Measurements from ENCODE around the gene LPA. TPM values are rescaled to one million over a fixed set of nuclear protein-coding genes. Genes with fewer than 3 reads are reported as not detected.
"Not testable (repeated sequence)": the region's sequence is repeated elsewhere in the genome, so short reads cannot be mapped to it uniquely, and the experiment has no call there.

The LPA gene
- total and polyA plus RNA-seq, 9 donors = 0.06 to 0.10 (median 0.08) TPM; not detected in 5

GRCh38 chr6:160578515-160578914 is 85.6 kb downstream of the LPA start:
- H3K4me3 ChIP-seq (ENCODE audit: low read length); DNase-seq; H3K36me3 ChIP-seq (ENCODE audit: control insufficient read depth, insufficient read depth, low read length); H3K27ac ChIP-seq (ENCODE audit: low read length); H3K9me3 ChIP-seq (replicated peaks; ENCODE audit: control insufficient read depth, low read depth, low read length); H3K4me1 ChIP-seq (ENCODE audit: control insufficient read depth, insufficient read depth, low read length); H3K27me3 ChIP-seq (ENCODE audit: control insufficient read depth, insufficient read depth, low read length): not testable (repeated sequence)
- WGBS (ENCODE audit: insufficient coverage) = 0% methylated on average over 1 of the region's 5 CpGs

- no peaks in the 10 kb centered on the region for H3K4me1 ChIP-seq (ENCODE audit: control insufficient read depth, insufficient read depth, low read length)
- 59% methylated on average over 2 of the region's 4 CpGs for WGBS (ENCODE audit: insufficient coverage)
Measured at GRCh38 chr6:160573943-160574342, 90.1 kb downstream of the LPA start.

GRCh38 chr6:160571201-160571600 is 92.9 kb downstream of the LPA start:
- not testable (repeated sequence) for DNase-seq; H3K4me3 ChIP-seq (ENCODE audit: low read length); H3K4me1 ChIP-seq (ENCODE audit: control insufficient read depth, insufficient read depth, low read length); H3K9me3 ChIP-seq (replicated peaks; ENCODE audit: control insufficient read depth, low read depth, low read length); H3K27ac ChIP-seq (ENCODE audit: low read length); H3K36me3 ChIP-seq (ENCODE audit: control insufficient read depth, insufficient read depth, low read length); H3K27me3 ChIP-seq (ENCODE audit: control insufficient read depth, insufficient read depth, low read length)

More at GRCh38 chr6:160573943-160574342, 90.1 kb downstream of the LPA start:
- DNase-seq = no peak
- Histone ChIP-seq H3K27me3 (ENCODE audit: control insufficient read depth, insufficient read depth, low read length) (no peaks in the 10 kb centered on the region), H3K9me3 (replicated peaks; ENCODE audit: control insufficient read depth, low read depth, low read length) (peaks cover 3% of the 10 kb centered on the region), H3K36me3 (ENCODE audit: control insufficient read depth, insufficient read depth, low read length) (no peaks in the 10 kb centered on the region), H3K27ac (ENCODE audit: low read length) (no peak overlapping the region), H3K4me3 (ENCODE audit: low read length) (no peak overlapping the region)

- Histone ChIP-seq H3K9me3 (replicated peaks; ENCODE audit: control insufficient read depth, low read depth, low read length) (no peaks in the 10 kb centered on the region), H3K27ac (ENCODE audit: low read length) (no peak overlapping the region), H3K4me1 (ENCODE audit: control insufficient read depth, insufficient read depth, low read length) (no peaks in the 10 kb centered on the region), H3K4me3 (ENCODE audit: low read length) (no peak overlapping the region), H3K36me3 (ENCODE audit: control insufficient read depth, insufficient read depth, low read length) (no peaks in the 10 kb centered on the region), H3K27me3 (ENCODE audit: control insufficient read depth, insufficient read depth, low read length) (no peaks in the 10 kb centered on the region)
- WGBS (ENCODE audit: insufficient coverage) = 71% methylated on average over 3 of the region's 6 CpGs
- DNase-seq = no peak
Measured at GRCh38 chr6:160544802-160545201, 119.3 kb downstream of the LPA start.

- H3K4me1 ChIP-seq (ENCODE audit: control insufficient read depth, insufficient read depth, low read length) = peaks cover 4% of the 10 kb centered on the region
- H3K9me3 ChIP-seq (replicated peaks; ENCODE audit: control insufficient read depth, low read depth, low read length) = no peaks in the 10 kb centered on the region
- DNase-seq = no peak
- peaks cover 2% of the 10 kb centered on the region for H3K27me3 ChIP-seq (ENCODE audit: control insufficient read depth, insufficient read depth, low read length)
- H3K4me3 ChIP-seq (ENCODE audit: low read length) = no peak overlapping the region
- H3K27ac ChIP-seq (ENCODE audit: low read length) = no peak overlapping the region
- no peaks in the 10 kb centered on the region for H3K36me3 ChIP-seq (ENCODE audit: control insufficient read depth, insufficient read depth, low read length)
- WGBS (ENCODE audit: insufficient coverage) = 100% methylated on average over 1 of the region's 1 CpG
Measured at GRCh38 chr6:160535270-160535669, 128.8 kb downstream of the LPA start.

GRCh38 chr6:160534050-160534696 is 129.9 kb downstream of the LPA start:
- peaks cover 2% of the 10 kb centered on the region for H3K27me3 ChIP-seq (ENCODE audit: control insufficient read depth, insufficient read depth, low read length)
- no peaks in the 10 kb centered on the region for H3K9me3 ChIP-seq (replicated peaks; ENCODE audit: control insufficient read depth, low read depth, low read length)
- no peak overlapping the region for H3K27ac ChIP-seq (ENCODE audit: low read length)
- DNase-seq = peak; percentile 73
- peak overlapping the region; percentile 26 for H3K4me3 ChIP-seq (ENCODE audit: low read length)
- WGBS (ENCODE audit: insufficient coverage) = 0% methylated on average over 7 of the region's 9 CpGs
- H3K36me3 ChIP-seq (ENCODE audit: control insufficient read depth, insufficient read depth, low read length) = no peaks in the 10 kb centered on the region
- H3K4me1 ChIP-seq (ENCODE audit: control insufficient read depth, insufficient read depth, low read length) = peaks cover 4% of the 10 kb centered on the region

- no peaks in the 10 kb centered on the region for H3K9me3 ChIP-seq (replicated peaks; ENCODE audit: control insufficient read depth, low read depth, low read length)
- no peak overlapping the region for H3K27ac ChIP-seq (ENCODE audit: low read length)
- peaks cover 4% of the 10 kb centered on the region for H3K4me1 ChIP-seq (ENCODE audit: control insufficient read depth, insufficient read depth, low read length)
- no peaks in the 10 kb centered on the region for H3K36me3 ChIP-seq (ENCODE audit: control insufficient read depth, insufficient read depth, low read length)
- no peak for DNase-seq
- no peaks in the 10 kb centered on the region for H3K27me3 ChIP-seq (ENCODE audit: control insufficient read depth, insufficient read depth, low read length)
- 56% methylated on average over 4 of the region's 4 CpGs for WGBS (ENCODE audit: insufficient coverage)
- H3K4me3 ChIP-seq (ENCODE audit: low read length) = no peak overlapping the region
Measured at GRCh38 chr6:160532315-160532714, 131.8 kb downstream of the LPA start.

GRCh38 chr6:160531826-160532225 is 132.2 kb downstream of the LPA start:
- Histone ChIP-seq H3K9me3 (replicated peaks; ENCODE audit: control insufficient read depth, low read depth, low read length) (no peaks in the 10 kb centered on the region), H3K27me3 (ENCODE audit: control insufficient read depth, insufficient read depth, low read length) (no peaks in the 10 kb centered on the region), H3K27ac (ENCODE audit: low read length) (no peak overlapping the region), H3K4me1 (ENCODE audit: control insufficient read depth, insufficient read depth, low read length) (peaks cover 4% of the 10 kb centered on the region), H3K4me3 (ENCODE audit: low read length) (no peak overlapping the region), H3K36me3 (ENCODE audit: control insufficient read depth, insufficient read depth, low read length) (no peaks in the 10 kb centered on the region)
- WGBS (ENCODE audit: insufficient coverage) = no CpG with 5 or more reads among the region's 2 CpGs
- no peak for DNase-seq

GRCh38 chr6:160529524-160529923 is 134.6 kb downstream of the LPA start:
- H3K9me3 ChIP-seq (replicated peaks; ENCODE audit: control insufficient read depth, low read depth, low read length); H3K27ac ChIP-seq (ENCODE audit: low read length); DNase-seq; H3K36me3 ChIP-seq (ENCODE audit: control insufficient read depth, insufficient read depth, low read length); H3K4me3 ChIP-seq (ENCODE audit: low read length); H3K27me3 ChIP-seq (ENCODE audit: control insufficient read depth, insufficient read depth, low read length); H3K4me1 ChIP-seq (ENCODE audit: control insufficient read depth, insufficient read depth, low read length): not testable (repeated sequence)
- WGBS (ENCODE audit: insufficient coverage) = no CpG with 5 or more reads among the region's 5 CpGs

- WGBS (ENCODE audit: insufficient coverage) = 80% methylated on average over 1 of the region's 5 CpGs
- no peaks in the 10 kb centered on the region for H3K4me1 ChIP-seq (ENCODE audit: control insufficient read depth, insufficient read depth, low read length)
- DNase-seq = no peak
- H3K9me3 ChIP-seq (replicated peaks; ENCODE audit: control insufficient read depth, low read depth, low read length) = no peaks in the 10 kb centered on the region
- H3K36me3 ChIP-seq (ENCODE audit: control insufficient read depth, insufficient read depth, low read length) = no peaks in the 10 kb centered on the region
- H3K4me3 ChIP-seq (ENCODE audit: low read length) = no peak overlapping the region
- no peaks in the 10 kb centered on the region for H3K27me3 ChIP-seq (ENCODE audit: control insufficient read depth, insufficient read depth, low read length)
- H3K27ac ChIP-seq (ENCODE audit: low read length) = no peak overlapping the region
Measured at GRCh38 chr6:160523223-160523622, 140.9 kb downstream of the LPA start.

All from muscle of leg (tissue), 11 donors.